CD14-positive monocyte (primary cell): Measurements from ENCODE around the gene TTC39B. TPM values are rescaled to one million over a fixed set of nuclear protein-coding genes. Genes with fewer than 3 reads are reported as not detected.

Experiments
- DNase-seq, 3 donors: peaks; one replicate each; pipeline ENCODE4 v3.0.0-alpha.2; 2011 to 2022
- H2AFZ ChIP-seq: 2 replicates; pipeline ENCODE4 v1.6.0; 2012; ENCODE audit warnings: mild to moderate bottlenecking, low read depth, low read length, inconsistent platforms; ENCODE audit not compliant: insufficient read depth, poor library complexity, severe bottlenecking
- H3K27ac ChIP-seq, 2 donors: 1 replicate in 1 of 2; 2 replicates in 1 of 2; pipeline ENCODE4 v1.5.1; 2012 to 2013; ENCODE audit warnings: low read length in 2 of 2, control low read depth in 1 of 2, inconsistent platforms in 1 of 2, low read depth in 1 of 2, mild to moderate bottlenecking in 1 of 2
- H3K27me3 ChIP-seq, 2 donors: one replicate each; pipeline versions ENCODE4 v1.6.0 to v1.6.1; 2011 to 2013; ENCODE audit warnings: low read length in 2 of 2; ENCODE audit not compliant: control insufficient read depth in 2 of 2, insufficient read depth in 2 of 2
- H3K36me3 ChIP-seq, 2 donors: replicated peaks in 1 of 2; 1 replicate in 1 of 2; 2 replicates in 1 of 2; pipeline versions ENCODE4 v1.5.1 to v1.6.1; 2012 to 2013; ENCODE audit warnings: low read length in 2 of 2, control low read depth in 1 of 2, inconsistent platforms in 1 of 2, mild to moderate bottlenecking in 1 of 2; ENCODE audit not compliant: insufficient read depth in 2 of 2, control insufficient read depth in 1 of 2
- H3K4me1 ChIP-seq, 2 donors: 1 replicate in 1 of 2; 2 replicates in 1 of 2; pipeline versions ENCODE4 v1.5.1 to v1.6.1; 2012 to 2013; ENCODE audit warnings: low read length in 2 of 2, control low read depth in 1 of 2, inconsistent platforms in 1 of 2, mild to moderate bottlenecking in 1 of 2, moderate library complexity in 1 of 2; ENCODE audit not compliant: insufficient read depth in 2 of 2, control insufficient read depth in 1 of 2
- H3K4me2 ChIP-seq: replicated peaks from 2 replicates; pipeline ENCODE3; 2012; ENCODE audit warnings: low read length, moderate library complexity, mild to moderate bottlenecking; ENCODE audit not compliant: poor library complexity, severe bottlenecking; ENCODE audit errors: extremely low read depth
- H3K4me3 ChIP-seq, 3 experiments: fragments of 200-600 bp in 1 of 3; sonication (generic) in 1 of 3; replicated peaks in 1 of 3; 1 replicate in 2 of 3; 2 replicates in 1 of 3; pipeline ENCODE4 v1.5.1; 2011 to 2013; ENCODE audit warnings: low read length in 3 of 3, mild to moderate bottlenecking in 3 of 3, control low read depth in 2 of 3, low read depth in 2 of 3, inconsistent platforms in 1 of 3, moderate library complexity in 1 of 3
- H3K79me2 ChIP-seq: 2 replicates; pipeline ENCODE4 v1.6.0; 2012; ENCODE audit warnings: mild to moderate bottlenecking, control low read depth, inconsistent platforms, low read length, moderate library complexity; ENCODE audit not compliant: insufficient read depth
- H3K9ac ChIP-seq: 2 replicates; pipeline ENCODE4 v1.6.0; 2017; ENCODE audit warnings: low read length, mild to moderate bottlenecking; ENCODE audit not compliant: insufficient read depth, poor library complexity, severe bottlenecking
- H3K9me3 ChIP-seq, 2 donors: replicated peaks in 1 of 2; 1 replicate in 1 of 2; 2 replicates in 1 of 2; pipeline versions ENCODE4 v1.5.1 to v1.6.1; 2012 to 2013; ENCODE audit warnings: low read length in 2 of 2, control low read depth in 1 of 2; ENCODE audit not compliant: control insufficient read depth in 1 of 2, insufficient read depth in 1 of 2
- H4K20me1 ChIP-seq: 2 replicates; pipeline ENCODE4 v1.6.0; 2012; ENCODE audit warnings: mild to moderate bottlenecking, low read length, control low read depth, moderate library complexity; ENCODE audit not compliant: insufficient read depth
- H3K27ac Mint-ChIP-seq, 7 donors: one replicate each; pipeline ENCODE4 v1.8.0; 2020; ENCODE audit warnings: mild to moderate bottlenecking in 7 of 7, mixed read lengths in 7 of 7, moderate library complexity in 6 of 7, inconsistent platforms in 2 of 7
- H3K27me3 Mint-ChIP-seq, 3 donors: one replicate each; pipeline ENCODE4 v1.8.0; 2021 to 2022; ENCODE audit warnings: low read depth in 3 of 3, mild to moderate bottlenecking in 3 of 3, mixed read lengths in 3 of 3, moderate library complexity in 3 of 3, inconsistent platforms in 1 of 3
- H3K36me3 Mint-ChIP-seq, 2 donors: one replicate each; pipeline ENCODE4 v1.8.0; 2020; ENCODE audit warnings: mixed read lengths in 2 of 2, inconsistent platforms in 1 of 2, mild to moderate bottlenecking in 1 of 2
- H3K4me1 Mint-ChIP-seq: one replicate; pipeline ENCODE4 v1.8.0; 2020; ENCODE audit warnings: mild to moderate bottlenecking, mixed read lengths
- H3K4me3 Mint-ChIP-seq, 2 donors: one replicate each; pipeline ENCODE4 v1.8.0; 2020; ENCODE audit warnings: mild to moderate bottlenecking in 2 of 2, mixed read lengths in 2 of 2, moderate library complexity in 1 of 2
- H3K9me3 Mint-ChIP-seq, 7 donors: one replicate each; pipeline ENCODE4 v1.8.0; 2020 to 2022; ENCODE audit warnings: mixed read lengths in 7 of 7, mild to moderate bottlenecking in 6 of 7, moderate library complexity in 6 of 7, inconsistent platforms in 2 of 7
- CTCF ChIP-seq: fragments of 200-600 bp; IDR thresholded peaks from one replicate; pipeline ENCODE4 v1.8.0; 2022; ENCODE audit warnings: antibody characterized with exemption, mild to moderate bottlenecking
- WGBS: methylation state at CpG from one replicate; pipeline ENCODE4 v1.1.5; 2013; ENCODE audit warnings: missing lambda C conversion rate; ENCODE audit not compliant: insufficient coverage; 5-methylcytosine and 5-hydroxymethylcytosine counted together
- intact Hi-C, 2 donors: fragments of 100-400 bp; cut with micrococcal nuclease; formaldehyde crosslinking; loops; one replicate each; pipeline versions ENCODE4 v1.15.0 to v1.15.1; 2023
- polyA plus RNA-seq, 3 donors: library from polyadenylated mRNA; depleted of rRNA in 1 of 3; unstranded in 2 of 3; stranded (reverse) in 1 of 3; fragments of 300-500 nt in 2 of 3; fragments of >200 nt in 1 of 3; fragmentation: Illumina TruSeq in 2 of 3; gene quantifications; 1 replicate in 2 of 3; 2 replicates in 1 of 3; pipeline ENCODE4 v1.2.3, GENCODE V29; 2012 to 2021

TTC39B gene
- polyA plus RNA-seq, 3 donors, result 0.87 to 5.3 (median 3.1) TPM

- H3K9me3 Mint-ChIP-seq, result peaks cover 0 to 2% (median 0%) of the 10 kb centered on the region in 7 donors
- Histone ChIP-seq H3K9me3 (no peaks in the 10 kb centered on the region), H3K4me1 (no peaks in the 10 kb centered on the region), H3K4me2 (no peak overlapping the region), H3K79me2 (no peaks in the 10 kb centered on the region), H3K4me3 (no peak overlapping the region), H3K36me3 (no peaks in the 10 kb centered on the region), H3K27me3 (no peaks in the 10 kb centered on the region), H3K27ac (no peak overlapping the region), H3K9ac (no peak overlapping the region), H4K20me1 (no peaks in the 10 kb centered on the region), H2AFZ (no peak overlapping the region)
- H3K4me1 Mint-ChIP-seq, result peaks cover 1% of the 10 kb centered on the region
- no peak overlapping the region for H3K27ac Mint-ChIP-seq
- 97% methylated on average over 3 of the region's 3 CpGs for WGBS
- H3K36me3 Mint-ChIP-seq, result peaks cover 3 to 5% of the 10 kb centered on the region in 2 donors
- TF ChIP-seq CTCF, result no peak
- H3K4me3 Mint-ChIP-seq, result peak overlapping the region in 1 of 2 donors; percentile 17
- DNase-seq, result no peak
- H3K27me3 Mint-ChIP-seq, result peaks cover 0 to 2% (median 0%) of the 10 kb centered on the region in 3 donors
- intact Hi-C loops, result no loop called here
Measured at GRCh38 chr9:15222313-15222712, 84.7 kb downstream of the TTC39B start.

DNA sequence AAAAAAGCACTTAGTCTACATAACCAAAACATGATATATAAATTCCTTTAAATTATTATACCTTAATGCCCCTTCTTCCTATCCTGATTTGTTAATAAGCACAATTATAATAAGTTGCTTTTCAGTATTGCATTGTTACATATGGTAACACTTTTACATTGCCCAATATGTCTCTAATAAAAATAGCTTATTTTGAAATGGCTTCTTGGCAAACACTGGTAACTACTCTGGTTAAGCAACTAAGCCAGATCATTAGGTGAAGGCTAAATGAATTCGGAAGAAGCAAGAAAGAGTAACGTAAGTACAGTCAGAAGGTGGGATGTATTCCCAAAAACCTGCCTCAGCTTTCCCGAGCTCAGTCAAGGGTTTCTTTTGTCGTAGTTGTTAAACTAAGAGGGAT, 85.3 kb downstream of the TTC39B start:
- Mint-ChIP-seq H3K9me3 (peaks cover 0 to 2% (median 0%) of the 10 kb centered on the region in 7 donors), H3K27me3 (peaks cover 0 to 2% (median 0%) of the 10 kb centered on the region in 3 donors), H3K36me3 (peaks cover 3 to 5% of the 10 kb centered on the region in 2 donors), H3K4me3 (no peak overlapping the region), H3K4me1 (peaks cover 1% of the 10 kb centered on the region), H3K27ac (no peak overlapping the region)
- 100% methylated on average over 3 of the region's 4 CpGs for WGBS
- Histone ChIP-seq H3K79me2 (no peaks in the 10 kb centered on the region), H3K27ac (no peak overlapping the region), H3K9me3 (no peaks in the 10 kb centered on the region), H3K36me3 (no peaks in the 10 kb centered on the region), H3K4me3 (no peak overlapping the region), H2AFZ (no peak overlapping the region), H3K9ac (no peak overlapping the region), H4K20me1 (no peaks in the 10 kb centered on the region), H3K4me2 (no peak overlapping the region), H3K27me3 (no peaks in the 10 kb centered on the region), H3K4me1 (no peaks in the 10 kb centered on the region)
- DNase-seq, result no peak
- intact Hi-C loops, result no loop called here
- TF ChIP-seq CTCF, result no peak
